Measurements from ENCODE around the gene RER1.

- no peak for TF ChIP-seq CTCF (conservative IDR thresholded peaks at IDR 0.05)
- TF ChIP-seq ZFX (IDR thresholded peaks at IDR 0.05): no peak
These were observed 6.6 kb upstream of the RER1 start for GRCh38 chr1:2384941-2385481.

Measured in C4-2B (cell line).